ENCODE data around the gene VEGFA. TPM values are rescaled to one million over a fixed set of nuclear protein-coding genes. Genes with fewer than 3 reads are reported as not detected.

VEGFA gene
- total RNA-seq, 1 experiment from 2014 or later: 116 TPM

DNA sequence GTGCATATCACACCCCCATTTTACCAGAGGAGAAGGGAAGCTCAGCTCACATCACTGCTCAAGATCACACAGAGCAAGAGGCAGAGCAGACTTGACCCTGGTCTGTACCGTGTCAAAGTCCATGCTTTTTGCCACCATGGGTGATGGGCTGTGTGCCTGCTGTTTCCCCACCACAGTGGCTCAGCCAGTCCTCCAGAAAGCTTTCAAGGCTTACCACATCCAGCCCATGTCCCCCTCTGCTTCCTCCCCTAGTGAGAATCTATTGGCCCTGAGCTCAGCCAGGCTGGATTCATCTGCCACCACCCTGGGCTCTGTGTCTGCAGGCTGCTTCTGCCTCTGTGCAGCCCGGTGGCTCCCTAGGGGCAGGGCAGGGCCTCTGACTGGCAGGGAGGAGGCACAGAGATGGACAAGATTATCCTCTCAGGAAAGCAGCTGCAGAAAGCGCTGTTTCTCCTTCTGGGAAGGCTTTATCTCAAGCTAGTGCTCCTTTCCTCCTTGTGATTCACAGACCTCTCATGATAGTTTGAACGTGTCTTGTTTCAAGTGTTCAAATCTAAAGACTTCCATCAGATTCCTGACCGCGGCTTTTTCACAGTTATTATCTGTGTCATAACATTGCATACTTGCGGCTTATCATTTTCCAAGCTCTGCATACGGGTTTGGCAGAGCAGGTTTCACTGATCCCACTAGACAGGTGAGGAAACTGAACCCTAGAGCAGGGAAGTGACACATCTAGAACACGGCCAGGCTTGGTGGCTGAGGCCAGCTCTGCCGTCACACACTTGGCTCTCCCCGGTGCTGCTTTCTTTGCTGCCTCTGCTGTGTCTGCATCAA, 37.4 kb downstream of the VEGFA start:
- no TSS peak for BruUV-seq (replicated peaks)
- Histone ChIP-seq H3K4me1 (ENCODE audit: insufficient read depth, low read length, poor library complexity, severe bottlenecking) (peaks cover 5% of the 10 kb centered on the region), H3K9me3 (ENCODE audit: low read depth, low read length, poor library complexity, severe bottlenecking) (no peaks in the 10 kb centered on the region), H3K27me3 (replicated peaks; ENCODE audit: insufficient read depth, low read depth, low read length, poor library complexity) (no peaks in the 10 kb centered on the region), H3K36me3 (ENCODE audit: insufficient read depth, low read length, poor library complexity, severe bottlenecking) (no peaks in the 10 kb centered on the region), H3K27ac (ENCODE audit: low read depth, low read length, poor library complexity, severe bottlenecking) (no peak overlapping the region), H3K4me3 (ENCODE audit: low read depth, low read length, poor library complexity, severe bottlenecking) (no peak overlapping the region)
- intact Hi-C loops (cut with micrococcal nuclease; ENCODE audit: unreplicated experiment): no loop called here
- ChIA-PET CTCF (no interaction called here), POLR2A (ENCODE audit: low non-redundant PET) (interaction anchor here (0.6 kb wide), 1 partner anchor 13 kb away, joined by 5 read pairs; no protein-coding TSS in a partner anchor)
- no peak for DNase-seq (ENCODE audit: low spot score)
- TF ChIP-seq, protein P1, sequence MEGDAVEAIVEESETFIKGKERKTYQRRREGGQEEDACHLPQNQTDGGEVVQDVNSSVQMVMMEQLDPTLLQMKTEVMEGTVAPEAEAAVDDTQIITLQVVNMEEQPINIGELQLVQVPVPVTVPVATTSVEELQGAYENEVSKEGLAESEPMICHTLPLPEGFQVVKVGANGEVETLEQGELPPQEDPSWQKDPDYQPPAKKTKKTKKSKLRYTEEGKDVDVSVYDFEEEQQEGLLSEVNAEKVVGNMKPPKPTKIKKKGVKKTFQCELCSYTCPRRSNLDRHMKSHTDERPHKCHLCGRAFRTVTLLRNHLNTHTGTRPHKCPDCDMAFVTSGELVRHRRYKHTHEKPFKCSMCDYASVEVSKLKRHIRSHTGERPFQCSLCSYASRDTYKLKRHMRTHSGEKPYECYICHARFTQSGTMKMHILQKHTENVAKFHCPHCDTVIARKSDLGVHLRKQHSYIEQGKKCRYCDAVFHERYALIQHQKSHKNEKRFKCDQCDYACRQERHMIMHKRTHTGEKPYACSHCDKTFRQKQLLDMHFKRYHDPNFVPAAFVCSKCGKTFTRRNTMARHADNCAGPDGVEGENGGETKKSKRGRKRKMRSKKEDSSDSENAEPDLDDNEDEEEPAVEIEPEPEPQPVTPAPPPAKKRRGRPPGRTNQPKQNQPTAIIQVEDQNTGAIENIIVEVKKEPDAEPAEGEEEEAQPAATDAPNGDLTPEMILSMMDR (conservative IDR thresholded peaks at IDR 0.05; ENCODE audit: low read depth, low read length): no peak
- TF ChIP-seq EZH2 (IDR thresholded peaks at IDR 0.05; ENCODE audit: borderline replicate concordance, low read depth, low read length, poor library complexity, severe bottlenecking): no peak

DNA sequence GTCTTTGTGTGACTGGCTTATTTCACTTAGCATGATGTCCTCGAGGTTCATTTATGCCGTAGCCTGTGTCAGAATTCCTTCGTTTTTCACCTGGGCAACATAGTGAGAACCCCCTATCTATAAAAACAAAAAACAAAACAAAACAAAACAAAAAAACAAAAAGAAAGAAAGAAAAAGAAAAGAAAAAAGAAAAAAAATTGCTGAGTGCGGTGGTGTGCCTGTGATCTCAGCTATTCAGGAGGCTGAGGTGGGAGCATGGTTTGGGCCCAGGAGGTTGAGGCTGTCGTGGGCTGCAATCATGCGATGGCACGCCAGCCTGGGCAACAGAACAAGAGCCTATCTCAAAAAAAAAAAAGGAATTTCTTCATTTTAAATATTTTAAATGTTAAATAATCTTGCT, 38.4 kb downstream of the VEGFA start:
- TF ChIP-seq, protein P1 (conservative IDR thresholded peaks at IDR 0.05; ENCODE audit: low read depth, low read length): no peak
- TF ChIP-seq EZH2 (IDR thresholded peaks at IDR 0.05; ENCODE audit: borderline replicate concordance, low read depth, low read length, poor library complexity, severe bottlenecking): no peak
- no peaks in the 10 kb centered on the region for H3K27me3 ChIP-seq (replicated peaks; ENCODE audit: insufficient read depth, low read depth, low read length, poor library complexity)
- POLR2A ChIA-PET (ENCODE audit: low non-redundant PET): interaction anchor here (0.6 kb wide), 1 partner anchor 270 kb away, joined by 3 read pairs; no protein-coding TSS in a partner anchor
- H3K4me1 ChIP-seq (ENCODE audit: insufficient read depth, low read length, poor library complexity, severe bottlenecking): peaks cover 5% of the 10 kb centered on the region
- CTCF ChIA-PET: no interaction called here
- no TSS peak for BruUV-seq (replicated peaks)
- no peaks in the 10 kb centered on the region for H3K9me3 ChIP-seq (ENCODE audit: low read depth, low read length, poor library complexity, severe bottlenecking)
- no peak for DNase-seq (ENCODE audit: low spot score)
- intact Hi-C loops (cut with micrococcal nuclease; ENCODE audit: unreplicated experiment): no loop called here
- H3K36me3 ChIP-seq (ENCODE audit: insufficient read depth, low read length, poor library complexity, severe bottlenecking): no peaks in the 10 kb centered on the region
- H3K4me3 ChIP-seq (ENCODE audit: low read depth, low read length, poor library complexity, severe bottlenecking): no peak overlapping the region
- no peak overlapping the region for H3K27ac ChIP-seq (ENCODE audit: low read depth, low read length, poor library complexity, severe bottlenecking)

DNA sequence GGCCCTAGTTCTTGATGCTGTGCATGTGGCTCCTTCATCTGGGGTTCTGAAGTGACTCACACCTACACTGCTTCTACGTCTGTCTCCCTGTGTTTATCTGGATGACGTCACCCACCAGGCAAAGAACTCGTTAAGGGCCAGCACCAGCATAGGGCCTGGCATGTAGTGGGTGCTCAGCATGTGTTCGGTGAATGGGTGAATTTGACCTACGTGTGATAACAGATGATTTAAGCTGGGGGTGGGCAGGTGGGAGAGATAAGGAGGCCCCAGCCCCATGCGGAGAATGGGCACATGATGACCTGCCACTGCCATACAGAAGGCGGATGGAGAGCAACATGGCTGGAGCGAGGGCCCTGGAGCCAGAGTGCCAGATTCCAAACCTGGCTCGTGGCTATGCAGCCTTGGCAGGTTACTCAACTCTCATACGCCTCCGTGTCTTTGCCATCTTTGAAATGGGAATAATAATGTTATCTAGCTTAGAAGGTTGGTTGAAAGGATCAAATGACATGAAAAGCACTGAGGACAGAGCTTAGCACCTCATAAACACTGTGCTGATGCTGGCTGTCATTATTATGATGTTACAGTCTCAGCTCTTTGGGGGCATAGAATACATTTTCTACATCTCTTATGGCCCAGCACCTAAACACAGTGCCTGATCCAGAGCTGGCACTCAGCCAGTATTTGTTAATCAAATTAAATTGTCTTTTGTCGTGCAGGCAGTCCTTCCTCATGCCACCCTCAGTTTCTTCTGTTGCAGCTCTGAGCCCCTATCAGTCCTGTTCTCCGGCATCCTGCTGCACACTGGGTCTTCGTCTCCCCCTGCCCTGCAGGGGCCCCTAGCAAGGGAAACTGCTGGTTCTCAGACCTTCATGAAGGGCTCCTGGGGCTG, 39.6 kb downstream of the VEGFA start:
- Histone ChIP-seq H3K9me3 (ENCODE audit: low read depth, low read length, poor library complexity, severe bottlenecking) (no peaks in the 10 kb centered on the region), H3K4me1 (ENCODE audit: insufficient read depth, low read length, poor library complexity, severe bottlenecking) (peaks cover 5% of the 10 kb centered on the region), H3K27ac (ENCODE audit: low read depth, low read length, poor library complexity, severe bottlenecking) (peak overlapping the region; percentile 42), H3K27me3 (replicated peaks; ENCODE audit: insufficient read depth, low read depth, low read length, poor library complexity) (no peaks in the 10 kb centered on the region), H3K4me3 (ENCODE audit: low read depth, low read length, poor library complexity, severe bottlenecking) (no peak overlapping the region), H3K36me3 (ENCODE audit: insufficient read depth, low read length, poor library complexity, severe bottlenecking) (no peaks in the 10 kb centered on the region)
- ChIA-PET CTCF (no interaction called here), POLR2A (ENCODE audit: low non-redundant PET) (no interaction called here)
- no TSS peak for BruUV-seq (replicated peaks)
- DNase-seq (ENCODE audit: low spot score): peak; percentile 26
- intact Hi-C loops (cut with micrococcal nuclease; ENCODE audit: unreplicated experiment): no loop called here
- TF ChIP-seq, protein P1 (conservative IDR thresholded peaks at IDR 0.05; ENCODE audit: low read depth, low read length): no peak
- TF ChIP-seq EZH2 (IDR thresholded peaks at IDR 0.05; ENCODE audit: borderline replicate concordance, low read depth, low read length, poor library complexity, severe bottlenecking): no peak

All from A673 (cell line).